GM19463 (cell line): ENCODE results near the gene EPHB1.
"Not testable (repeated sequence)": the region's sequence is repeated elsewhere in the genome, so short reads cannot be mapped to it uniquely, and the experiment has no call there.

ENCODE experiments used
- ATAC-seq: cut with Tn5 transposase; IDR thresholded peaks from one replicate; pipeline ENCODE4 v1.9.1; 2021; ENCODE audit warnings: mild to moderate bottlenecking, moderate library complexity; ENCODE audit not compliant: unreplicated experiment

The EPHB1 gene

GRCh38 chr3:134985864-134986715, 191.0 kb downstream of the EPHB1 start:
- no peak for ATAC-seq

GRCh38 chr3:134988666-134989065, 193.6 kb downstream of the EPHB1 start:
- no peak for ATAC-seq

DNA sequence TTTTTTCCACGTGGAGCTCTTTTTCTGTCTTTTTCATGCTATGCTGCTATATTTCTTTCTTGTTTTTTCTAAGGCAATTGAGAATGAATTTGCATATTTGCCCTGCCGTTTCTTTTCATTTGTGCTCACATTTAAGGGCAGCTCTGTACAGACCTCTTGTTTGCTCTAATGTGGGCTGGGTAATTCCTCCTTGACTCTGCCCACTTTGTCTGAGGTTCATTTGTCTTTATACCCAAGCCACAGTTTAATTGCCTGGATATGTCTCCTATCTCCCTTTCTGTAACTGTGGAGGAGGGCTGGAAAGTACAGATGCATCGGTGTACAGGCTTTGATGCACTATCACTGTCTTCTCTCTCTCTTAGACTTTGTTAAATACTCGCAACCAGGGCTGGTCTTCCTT, 195.9 kb downstream of the EPHB1 start:
- no peak for ATAC-seq

GRCh38 chr3:134991472-134992010, 196.5 kb downstream of the EPHB1 start:
- no peak for ATAC-seq

DNA sequence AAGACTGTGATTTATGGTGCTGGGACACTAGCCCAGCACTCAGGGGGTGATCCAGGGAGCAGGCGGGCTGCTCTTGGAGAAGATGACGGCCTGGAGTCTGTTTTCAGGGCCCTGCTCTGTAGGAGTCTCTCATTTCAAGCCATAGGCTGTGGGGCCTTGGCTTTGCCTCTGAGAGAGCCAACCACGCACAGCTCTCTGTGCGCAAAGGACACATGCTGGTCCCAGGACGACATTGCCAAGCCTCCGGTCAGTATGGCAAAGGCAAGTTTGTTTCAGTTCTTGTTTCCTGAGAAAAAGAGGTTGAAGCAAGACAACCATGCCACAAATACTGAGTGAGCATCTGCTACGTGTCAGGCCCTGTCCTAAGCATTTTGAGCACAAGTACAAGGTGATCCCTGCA, 197.1 kb downstream of the EPHB1 start:
- ATAC-seq = no peak

- ATAC-seq = peak; percentile 35
Observed at GRCh38 chr3:134992586-134992985, 197.5 kb downstream of the EPHB1 start.

- no peak for ATAC-seq
Observed at GRCh38 chr3:134993011-134993410, 198.0 kb downstream of the EPHB1 start.

- no peak for ATAC-seq
Observed at GRCh38 chr3:134998158-134998557, 203.1 kb downstream of the EPHB1 start.

DNA sequence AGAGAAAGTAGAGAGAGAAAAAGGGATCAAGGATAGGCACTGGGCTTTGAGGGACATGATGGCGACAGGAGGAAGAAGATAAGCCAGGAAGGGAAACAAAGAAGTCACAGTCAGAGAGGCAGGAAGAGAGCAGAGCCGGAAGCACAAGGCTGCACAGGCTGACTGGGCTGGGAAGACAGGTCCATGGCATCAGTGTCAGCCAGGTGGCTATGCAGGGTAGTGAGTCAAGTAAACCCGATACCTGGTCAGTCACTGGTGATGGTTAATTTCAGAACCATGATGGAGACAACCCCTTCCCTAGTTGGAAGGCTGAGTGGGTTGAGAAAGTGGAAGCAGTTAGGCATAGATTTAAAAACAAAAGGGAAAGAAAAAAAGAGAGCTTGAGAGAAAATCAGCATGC, 203.8 kb downstream of the EPHB1 start:
- ATAC-seq = peak; percentile 86

- ATAC-seq = no peak
Observed at GRCh38 chr3:135000465-135000864, 205.4 kb downstream of the EPHB1 start.

GRCh38 chr3:135005616-135006015, 210.6 kb downstream of the EPHB1 start:
- ATAC-seq = not testable (repeated sequence)

- ATAC-seq = no peak
Observed at GRCh38 chr3:135007607-135008006, 212.5 kb downstream of the EPHB1 start.

DNA sequence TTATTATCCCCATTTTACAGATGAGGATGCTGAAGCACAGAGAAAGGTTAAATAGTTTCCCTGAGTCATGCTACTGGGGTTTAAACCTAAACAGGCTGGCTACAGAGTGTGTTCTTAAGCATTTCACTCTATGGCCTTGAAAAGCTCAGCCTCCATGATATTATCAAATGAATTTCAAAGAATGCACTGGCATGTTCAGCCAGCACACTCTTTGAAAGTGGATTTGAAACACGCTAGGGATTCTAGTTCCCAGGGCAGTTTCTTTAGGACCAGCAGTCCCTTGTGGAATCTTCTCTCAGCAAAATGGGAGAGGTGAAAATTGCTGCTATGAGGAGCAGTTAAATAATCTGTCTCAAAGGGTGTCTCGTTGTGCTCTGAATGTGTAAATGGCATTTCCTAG, 213.3 kb downstream of the EPHB1 start:
- ATAC-seq = no peak

DNA sequence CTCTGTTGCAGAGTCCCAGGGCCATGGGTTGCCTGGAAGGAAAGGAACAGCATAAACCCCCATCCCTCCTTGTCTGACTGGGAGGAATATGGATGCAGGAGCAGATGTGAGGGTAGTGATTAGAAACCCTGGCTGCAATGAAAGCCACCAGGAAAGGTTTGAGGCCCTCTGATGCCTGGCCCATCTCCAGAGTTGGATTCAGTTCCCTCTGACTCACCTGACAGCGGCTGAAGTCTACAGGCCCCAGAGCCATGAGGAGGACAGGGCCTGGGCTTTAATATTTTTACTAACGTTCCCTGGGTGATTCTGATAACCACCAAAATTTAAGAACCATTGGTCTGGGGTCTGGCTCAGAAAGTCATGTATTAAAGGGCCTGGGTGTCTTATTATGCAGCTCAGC, 214.0 kb downstream of the EPHB1 start:
- no peak for ATAC-seq

DNA sequence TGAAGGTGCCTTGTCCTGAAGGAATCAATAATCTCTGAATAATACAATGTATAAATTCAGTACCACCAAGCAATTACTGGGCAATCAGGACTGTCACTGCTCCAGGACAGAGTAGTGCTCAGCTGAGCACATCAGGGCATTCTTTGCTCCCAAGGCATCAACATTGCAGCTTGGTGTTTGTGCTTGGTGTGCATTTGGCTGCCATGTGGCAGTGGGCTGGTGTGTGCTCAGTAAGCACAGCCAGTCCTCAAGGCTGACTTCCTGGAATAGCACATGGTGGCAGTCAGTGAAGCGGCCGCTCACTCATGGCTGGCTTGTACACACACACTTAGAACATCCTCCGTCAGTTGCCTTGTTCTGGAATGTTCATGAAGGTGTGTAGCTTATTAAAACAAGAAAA, 217.0 kb downstream of the EPHB1 start:
- no peak for ATAC-seq

DNA sequence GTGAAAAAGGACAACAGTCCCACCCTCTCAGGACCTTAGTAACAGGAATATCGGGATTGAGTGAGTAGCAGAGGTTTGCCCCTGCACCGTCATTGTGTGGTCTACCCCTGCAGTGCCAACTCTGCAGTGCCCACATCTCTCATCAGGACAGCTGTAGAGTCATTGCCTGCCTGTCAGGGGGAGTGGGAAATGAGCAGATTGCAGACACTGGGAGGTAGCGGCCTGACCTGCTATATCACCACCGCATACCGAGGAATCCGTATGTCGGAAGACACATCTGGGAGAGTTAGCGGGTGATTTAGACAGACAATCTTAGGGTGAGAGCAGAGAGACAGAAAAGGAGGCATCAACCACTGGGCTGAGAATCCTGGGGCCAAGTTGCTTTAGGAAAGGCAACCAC, 218.1 kb downstream of the EPHB1 start:
- no peak for ATAC-seq

GRCh38 chr3:135014566-135014965, 219.5 kb downstream of the EPHB1 start:
- no peak for ATAC-seq

DNA sequence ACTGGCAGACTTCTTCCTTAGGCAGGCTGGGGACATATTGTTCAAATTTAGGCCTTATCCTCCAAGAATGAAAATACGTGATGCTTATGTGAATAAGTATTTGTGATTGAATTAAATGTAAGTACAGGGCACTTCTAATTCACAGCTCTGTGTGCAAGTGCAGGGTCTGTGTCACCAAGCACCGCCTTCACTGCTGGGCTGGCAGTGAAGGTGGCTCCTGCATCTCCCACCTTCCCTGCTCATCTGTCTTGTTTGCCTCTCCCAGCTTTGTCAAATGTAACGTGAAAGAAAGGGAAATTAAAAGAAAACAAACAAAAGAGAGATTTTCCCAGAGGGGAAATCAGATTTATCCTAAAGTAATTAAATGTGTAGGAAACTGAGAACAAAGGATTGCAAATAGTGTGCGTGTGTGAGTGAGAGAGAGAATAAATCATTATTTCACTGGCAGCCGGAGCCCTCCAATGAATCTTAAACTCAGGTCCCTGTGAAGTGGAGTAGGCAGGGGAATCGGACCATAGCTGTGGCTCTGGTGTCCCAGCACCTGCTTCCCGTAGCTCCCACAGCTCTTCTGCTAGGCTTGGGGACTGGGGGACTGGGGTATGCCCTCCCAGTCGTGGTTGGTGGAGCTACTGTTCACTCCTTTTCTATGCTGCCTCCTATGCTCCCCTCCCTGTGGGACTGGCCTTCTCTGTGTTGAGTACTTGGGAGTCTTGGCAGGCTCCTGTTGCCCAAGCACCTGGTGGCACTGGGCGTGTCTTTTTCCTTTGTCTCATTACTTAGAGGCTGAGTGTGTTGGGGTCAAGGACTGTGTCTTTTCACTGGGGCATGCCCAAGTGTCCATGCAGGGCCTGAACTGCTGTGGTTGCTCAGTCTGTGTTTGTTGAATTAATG, 222.2 kb downstream of the EPHB1 start:
- no peak for ATAC-seq

DNA sequence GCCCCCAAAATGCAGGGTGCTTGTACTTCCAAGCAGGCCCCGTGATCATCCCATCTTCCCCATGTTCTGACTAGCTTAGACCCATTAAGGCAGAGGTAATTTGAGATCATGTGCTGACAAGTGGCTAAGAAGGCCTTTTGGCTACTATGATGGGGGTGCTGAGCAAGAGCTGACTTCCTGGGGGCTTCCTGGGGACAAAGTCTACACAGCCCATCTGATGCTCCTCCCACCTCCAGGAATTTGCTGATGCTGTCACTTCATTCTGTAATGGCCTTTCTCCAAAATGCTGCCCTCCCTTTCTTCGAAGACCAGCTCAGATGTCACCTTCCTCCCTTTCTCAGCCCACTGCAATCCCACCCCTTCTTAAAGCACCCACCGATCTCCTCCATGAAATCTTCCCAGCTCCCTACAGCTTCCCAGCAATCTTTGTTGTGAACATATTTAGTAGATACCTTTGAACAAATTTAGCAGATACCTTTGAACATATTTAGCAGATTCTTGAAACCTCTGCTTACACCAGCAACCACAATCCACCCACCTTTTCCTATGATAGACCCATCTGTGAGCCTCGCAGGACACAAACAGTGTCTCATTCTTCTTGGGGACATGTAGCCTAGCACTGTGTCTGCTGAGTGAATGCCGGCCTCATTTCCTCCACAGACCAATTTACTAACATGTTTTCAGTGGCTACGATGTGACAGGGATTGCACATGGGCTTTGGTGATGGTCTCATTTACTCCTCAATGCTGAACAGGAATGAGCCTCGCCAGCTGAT, 223.3 kb downstream of the EPHB1 start:
- ATAC-seq = peak; percentile 83

DNA sequence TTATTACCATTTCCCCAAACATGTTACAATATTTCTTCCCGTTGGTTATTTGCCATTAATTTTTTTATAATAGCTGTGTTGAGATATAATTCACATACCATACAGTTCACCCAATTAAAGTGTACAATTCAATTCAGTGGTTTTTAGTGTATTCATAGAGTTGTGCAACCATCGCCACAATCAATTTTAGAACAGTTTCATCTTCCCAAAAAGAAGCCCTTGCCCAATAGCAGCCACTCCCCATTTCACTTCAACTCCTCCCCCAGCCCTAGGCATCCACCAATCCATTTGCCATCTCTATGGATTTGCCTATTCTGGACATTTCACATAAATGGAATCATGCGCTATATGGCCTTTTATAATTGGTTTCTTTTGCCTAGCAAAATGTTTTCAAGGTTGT, 225.1 kb downstream of the EPHB1 start:
- ATAC-seq = no peak
